GM06990 (cell line): ENCODE measurements around the gene NOX5.

ENCODE experiments used
- DNase-seq: peaks from one replicate; pipeline ENCODE4 v3.0.0-alpha.2; 2011; ENCODE audit not compliant: insufficient read length; ENCODE audit errors: extremely low read depth
- H3K27me3 ChIP-seq: replicated peaks from 2 replicates; pipeline ENCODE4 v1.6.0; 2011; ENCODE audit warnings: low read length; ENCODE audit not compliant: control insufficient read depth, insufficient read depth
- H3K36me3 ChIP-seq: 2 replicates; pipeline ENCODE4 v1.5.1; 2011; ENCODE audit warnings: low read length; ENCODE audit not compliant: control insufficient read depth, insufficient read depth
- H3K4me3 ChIP-seq: replicated peaks from 2 replicates; pipeline ENCODE4 v1.5.1; 2011; ENCODE audit warnings: low read depth, mild to moderate bottlenecking, control low read depth, low read length
- CTCF ChIP-seq: IDR thresholded peaks from 2 replicates; pipeline ENCODE4 v1.5.1; 2011; ENCODE audit warnings: low read length, control low read depth, mild to moderate bottlenecking, inconsistent platforms; ENCODE audit not compliant: insufficient read depth, poor library complexity, severe bottlenecking

The NOX5 gene

GRCh38 chr15:69090197-69090948 lies 75.9 kb downstream of the NOX5 start:
- no peak for DNase-seq
- TF ChIP-seq CTCF: no peak
- no peak overlapping the region for H3K4me3 ChIP-seq
- H3K27me3 ChIP-seq: peaks cover 1% of the 10 kb centered on the region; the same call in 1 of the 2 replicates
- H3K36me3 ChIP-seq: no peaks in the 10 kb centered on the region

GRCh38 chr15:69091654-69092053 lies 77.2 kb downstream of the NOX5 start:
- TF ChIP-seq CTCF: no peak

GRCh38 chr15:69092159-69092558 lies 77.7 kb downstream of the NOX5 start:
- TF ChIP-seq CTCF: no peak
- H3K4me3 ChIP-seq: no peak overlapping the region
- H3K27me3 ChIP-seq: peaks cover 1% of the 10 kb centered on the region; the same call in 1 of the 2 replicates
- no peaks in the 10 kb centered on the region for H3K36me3 ChIP-seq
- DNase-seq: no peak

More at GRCh38 chr15:69091654-69092053, 77.2 kb downstream of the NOX5 start:
- DNase-seq: no peak
- Histone ChIP-seq H3K4me3 (no peak overlapping the region), H3K27me3 (peaks cover 1% of the 10 kb centered on the region; the same call in 1 of the 2 replicates), H3K36me3 (no peaks in the 10 kb centered on the region)

GRCh38 chr15:69093127-69093526 lies 78.6 kb downstream of the NOX5 start:
- Histone ChIP-seq H3K27me3 (peaks cover 1% of the 10 kb centered on the region; the same call in 1 of the 2 replicates), H3K36me3 (no peaks in the 10 kb centered on the region), H3K4me3 (no peak overlapping the region)
- no peak for DNase-seq
- TF ChIP-seq CTCF: no peak

- no peak for DNase-seq
- TF ChIP-seq CTCF: no peak
- H3K36me3 ChIP-seq: no peaks in the 10 kb centered on the region
- no peak overlapping the region for H3K4me3 ChIP-seq
- H3K27me3 ChIP-seq: peaks cover 1% of the 10 kb centered on the region; the same call in 1 of the 2 replicates
Measured at GRCh38 chr15:69093614-69094013, 79.1 kb downstream of the NOX5 start.
